Measurements from ENCODE around the gene AFF2.
"Not testable (repeated sequence)": the region's sequence is repeated elsewhere in the genome, so short reads cannot be mapped to it uniquely, and the experiment has no call there.

AFF2 gene

GRCh38 chrX:148871422-148872160 is 371.2 kb downstream of the AFF2 start:
- DNase-seq = no peak

GRCh38 chrX:148872161-148872535 is 371.7 kb downstream of the AFF2 start:
- no peak for DNase-seq

- DNase-seq = no peak
Observed at GRCh38 chrX:148872881-148873280, 372.5 kb downstream of the AFF2 start.

GRCh38 chrX:148874636-148875246 is 374.3 kb downstream of the AFF2 start:
- DNase-seq = no peak

- no peak for DNase-seq
Observed at GRCh38 chrX:148878371-148878770, 378.0 kb downstream of the AFF2 start.

GRCh38 chrX:148885203-148885602 is 384.8 kb downstream of the AFF2 start:
- no peak for DNase-seq

- DNase-seq = no peak
Observed at GRCh38 chrX:148893395-148893794, 393.0 kb downstream of the AFF2 start.

GRCh38 chrX:148902581-148902980 is 402.2 kb downstream of the AFF2 start:
- DNase-seq = no peak

- DNase-seq = no peak
Observed at GRCh38 chrX:148903176-148903575, 402.8 kb downstream of the AFF2 start.

GRCh38 chrX:148904421-148905111 is 404.1 kb downstream of the AFF2 start:
- no peak for DNase-seq

- DNase-seq = no peak
Observed at GRCh38 chrX:148905400-148905799, 405.0 kb downstream of the AFF2 start.

GRCh38 chrX:148906628-148907027 is 406.2 kb downstream of the AFF2 start:
- not testable (repeated sequence) for DNase-seq

GRCh38 chrX:148909758-148910157 is 409.3 kb downstream of the AFF2 start:
- DNase-seq = no peak

- DNase-seq = no peak
Observed at GRCh38 chrX:148913971-148914370, 413.6 kb downstream of the AFF2 start.

- DNase-seq = no peak
Observed at GRCh38 chrX:148914783-148915182, 414.4 kb downstream of the AFF2 start.

- DNase-seq = no peak
Observed at GRCh38 chrX:148915474-148915873, 415.1 kb downstream of the AFF2 start.

- no peak for DNase-seq
Observed at GRCh38 chrX:148917441-148917840, 417.0 kb downstream of the AFF2 start.

- no peak for DNase-seq
Observed at GRCh38 chrX:148923631-148924030, 423.2 kb downstream of the AFF2 start.

GRCh38 chrX:148926371-148926770 is 426.0 kb downstream of the AFF2 start:
- no peak for DNase-seq

- no peak for DNase-seq
Observed at GRCh38 chrX:148928811-148929210, 428.4 kb downstream of the AFF2 start.

GRCh38 chrX:148929686-148930085 is 429.3 kb downstream of the AFF2 start:
- DNase-seq = no peak

GRCh38 chrX:148930206-148930729 is 429.9 kb downstream of the AFF2 start:
- DNase-seq = no peak

- DNase-seq = no peak
Observed at GRCh38 chrX:148933881-148934280, 433.5 kb downstream of the AFF2 start.

GRCh38 chrX:148938348-148938747 is 437.9 kb downstream of the AFF2 start:
- DNase-seq = no peak

Data from NCI-H345 (cell line).